ENCODE measurements around the gene MED17.

The MED17 gene

GRCh38 chr11:93817426-93818348 lies 33.6 kb downstream of the MED17 start:
- no peak for DNase-seq

- no peak for DNase-seq
These were observed 36.0 kb downstream of the MED17 start for GRCh38 chr11:93819966-93820695.

- no peak for DNase-seq
These were observed 36.8 kb downstream of the MED17 start for GRCh38 chr11:93820847-93821246.

- DNase-seq: no peak
These were observed 37.5 kb downstream of the MED17 start for GRCh38 chr11:93821617-93822016.

- no peak for DNase-seq
These were observed 38.3 kb downstream of the MED17 start for GRCh38 chr11:93822359-93822758.

GRCh38 chr11:93823210-93823609 lies 39.1 kb downstream of the MED17 start:
- DNase-seq: no peak

- no peak for DNase-seq
These were observed 43.3 kb downstream of the MED17 start for GRCh38 chr11:93827363-93827762.

GRCh38 chr11:93829598-93829997 lies 45.5 kb downstream of the MED17 start:
- no peak for DNase-seq

- no peak for DNase-seq
These were observed 47.5 kb downstream of the MED17 start for GRCh38 chr11:93831343-93832127.

- DNase-seq: no peak
These were observed 48.7 kb downstream of the MED17 start for GRCh38 chr11:93832780-93833179.

- DNase-seq: no peak
These were observed 54.9 kb downstream of the MED17 start for GRCh38 chr11:93838967-93839366.

- no peak for DNase-seq
These were observed 56.1 kb downstream of the MED17 start for GRCh38 chr11:93840180-93840579.

- DNase-seq: no peak
These were observed 56.9 kb downstream of the MED17 start for GRCh38 chr11:93840981-93841380.

- DNase-seq: no peak
These were observed 57.4 kb downstream of the MED17 start for GRCh38 chr11:93841446-93841845.

- DNase-seq: no peak
These were observed 58.0 kb downstream of the MED17 start for GRCh38 chr11:93842034-93842433.

GRCh38 chr11:93842461-93842860 lies 58.4 kb downstream of the MED17 start:
- no peak for DNase-seq

- no peak for DNase-seq
These were observed 59.8 kb downstream of the MED17 start for GRCh38 chr11:93843906-93844305.

- DNase-seq: no peak
These were observed 60.5 kb downstream of the MED17 start for GRCh38 chr11:93844568-93844967.

- DNase-seq: no peak
These were observed 61.4 kb downstream of the MED17 start for GRCh38 chr11:93845181-93846092.

GRCh38 chr11:93846411-93846810 lies 62.3 kb downstream of the MED17 start:
- no peak for DNase-seq

- no peak for DNase-seq
These were observed 65.1 kb downstream of the MED17 start for GRCh38 chr11:93849201-93849600.

Data from activated gamma-delta T cell (primary cell).